ENCODE results near the gene OXT.

- TF ChIP-seq POLR2AphosphoS5 (IDR thresholded peaks at IDR 0.05; ENCODE audit: borderline replicate concordance, low read depth, low read length), result no peak
- no peak for TF ChIP-seq EZH2 (IDR thresholded peaks at IDR 0.05)
Measured at GRCh38 chr20:3115190-3116107, 44.0 kb downstream of the OXT start.

Data from SK-N-MC (cell line).